Stomach (tissue), 9 donors: ENCODE measurements around the gene TMEM255B. TPM values are rescaled to one million over a fixed set of nuclear protein-coding genes. Genes with fewer than 3 reads are reported as not detected.

Experiments
- DNase-seq, 2 donors: peaks; one replicate each; pipeline versions ENCODE4 v3.0.0 to v3.0.0-alpha.2; 2013 to 2019
- H3K27ac ChIP-seq, 5 donors: fragments of 200-600 bp in 4 of 5; sonication (generic) in 4 of 5; one replicate each; pipeline ENCODE4 v1.5.1; 2013 to 2019; ENCODE audit warnings: mild to moderate bottlenecking in 1 of 5, moderate library complexity in 1 of 5
- H3K27me3 ChIP-seq, 3 donors: fragments of 200-600 bp; sonication (generic); one replicate each; pipeline ENCODE4 v1.5.1; 2017 to 2019; ENCODE audit warnings: mixed run types in 1 of 3
- H3K36me3 ChIP-seq, 4 donors: fragments of 200-600 bp; sonication (generic); 1 replicate in 3 of 4; 2 replicates in 1 of 4; pipeline ENCODE4 v1.5.1; 2016 to 2019
- H3K4me1 ChIP-seq, 4 donors: fragments of 200-600 bp; sonication (generic); one replicate each; pipeline ENCODE4 v1.5.1; 2016 to 2019
- H3K4me3 ChIP-seq, 4 donors: fragments of 200-600 bp; sonication (generic) in 3 of 4; one replicate each; pipeline ENCODE4 v1.5.1; 2016 to 2019; ENCODE audit warnings: mild to moderate bottlenecking in 1 of 4
- H3K9me3 ChIP-seq, 4 donors: fragments of 200-600 bp; sonication (generic); one replicate each; pipeline ENCODE4 v1.5.1; 2016 to 2019
- CTCF ChIP-seq, 7 experiments: fragments of 450-650 bp in 4 of 7; fragments of 200-600 bp in 3 of 7; sonication (generic) in 3 of 7; IDR thresholded peaks; one replicate each; pipeline ENCODE4 v1.5.1; 2016 to 2019; ENCODE audit warnings: antibody characterized with exemption in 7 of 7, control low read depth in 2 of 7, mild to moderate bottlenecking in 1 of 7
- EP300 ChIP-seq: sonication (generic); formaldehyde crosslinking; IDR thresholded peaks from one replicate; pipeline ENCODE4 v1.6.1; 2017; ENCODE audit warnings: antibody characterized with exemption
- POLR2A ChIP-seq, 4 donors: fragments of 450-650 bp; IDR thresholded peaks; one replicate each; pipeline ENCODE4 v1.6.1; 2016; ENCODE audit warnings: antibody characterized with exemption in 4 of 4, control low read depth in 2 of 4, mild to moderate bottlenecking in 1 of 4, moderate library complexity in 1 of 4
- POLR2AphosphoS5 ChIP-seq, 3 donors: sonication (generic); formaldehyde crosslinking; IDR thresholded peaks; one replicate each; pipeline ENCODE4 v1.6.1; 2016; ENCODE audit warnings: antibody characterized with exemption in 3 of 3
- WGBS, 5 donors: extraction: QIAGEN DNeasy Blood & Tissue Kit in 3 of 5; methylation state at CpG; one replicate each; pipeline versions ENCODE4 v1.1.5 to v1.1.7; 2013 to 2018; 5-methylcytosine and 5-hydroxymethylcytosine counted together
- intact Hi-C: fragments of 100-400 bp; cut with DNase I; formaldehyde crosslinking; loops from one replicate; pipeline ENCODE4 v1.15.1; 2023; ENCODE audit warnings: low total_unique reads
- polyA plus RNA-seq, 3 donors: library from polyadenylated mRNA; stranded (reverse); fragments of 200-250 nt; gene quantifications; one replicate each; pipeline ENCODE4 v1.2.3, GENCODE V29; 2013
- total RNA-seq, 5 donors: library from RNA; depleted of rRNA; stranded (reverse); fragments of >200 nt; gene quantifications; one replicate each; pipeline versions ENCODE4 v1.1.0 to v1.2.3, GENCODE V29; 2014 to 2016
- donor health status: healthy with polysubstance abuse.
- donor health status: Bipolar disorder and iron deficiency.
- donor health status: healthy.

Gene TMEM255B
- total and polyA plus RNA-seq, 8 donors, result 1.3 to 7.9 (median 4.6) TPM; not detected in 1

GRCh38 chr13:113812178-113813040, 53.4 kb downstream of the TMEM255B start:
- no peak for TF ChIP-seq CTCF (IDR thresholded peaks at IDR 0.05)
- TF ChIP-seq POLR2A (IDR thresholded peaks at IDR 0.05), result no peak
- TF ChIP-seq POLR2AphosphoS5 (IDR thresholded peaks at IDR 0.05), result no peak
- no peak for TF ChIP-seq EP300
- intact Hi-C loops, result loop anchor here (10.0 kb wide), 2 partner anchors 92 to 132 kb away; no protein-coding TSS in a partner anchor
- no peak overlapping the region for H3K4me3 ChIP-seq

GRCh38 chr13:113813070-113813748, 54.2 kb downstream of the TMEM255B start:
- Histone ChIP-seq H3K9me3 (peaks cover 0 to 13% (median 6%) of the 10 kb centered on the region in 4 donors), H3K4me3 (no peak overlapping the region), H3K36me3 (peaks cover 0 to 5% (median 0%) of the 10 kb centered on the region in 4 donors), H3K4me1 (peaks cover 0 to 28% (median 21%) of the 10 kb centered on the region in 4 donors), H3K27me3 (peaks cover 0 to 8% (median 0%) of the 10 kb centered on the region in 3 donors), H3K27ac (no peak overlapping the region)
- no peak for TF ChIP-seq EP300
- intact Hi-C loops, result loop anchor here (10.0 kb wide), 2 partner anchors 92 to 132 kb away; no protein-coding TSS in a partner anchor
- no peak for DNase-seq
- WGBS, 5 donors, result 83 to 92% (median 87%) methylated on average over 30 of the region's 30 CpGs

More at GRCh38 chr13:113812178-113813040, 53.4 kb downstream of the TMEM255B start:
- 86 to 90% (median 87%) methylated on average over 35 to 51 of the region's 51 CpGs for WGBS, 5 donors
- peaks cover 0 to 5% (median 0%) of the 10 kb centered on the region in 4 donors for H3K36me3 ChIP-seq
- H3K9me3 ChIP-seq, result peaks cover 0 to 19% (median 10%) of the 10 kb centered on the region in 4 donors
- H3K27me3 ChIP-seq, result peaks cover 0 to 8% (median 0%) of the 10 kb centered on the region in 3 donors
- no peak overlapping the region for H3K27ac ChIP-seq
- DNase-seq, result no peak
- H3K4me1 ChIP-seq, result peaks cover 0 to 20% (median 15%) of the 10 kb centered on the region in 4 donors

- Histone ChIP-seq H3K27me3 (peaks cover 0 to 8% (median 0%) of the 10 kb centered on the region in 3 donors), H3K9me3 (peaks cover 0 to 6% (median 1%) of the 10 kb centered on the region in 4 donors), H3K4me3 (no peak overlapping the region), H3K36me3 (peaks cover 0 to 5% (median 0%) of the 10 kb centered on the region in 4 donors), H3K27ac (no peak overlapping the region), H3K4me1 (peaks cover 0 to 31% (median 21%) of the 10 kb centered on the region in 4 donors)
- intact Hi-C loops, result loop anchor here (10.0 kb wide), 2 partner anchors 91 to 131 kb away; no protein-coding TSS in a partner anchor
- TF ChIP-seq EP300, result no peak
- no peak for TF ChIP-seq POLR2AphosphoS5 (IDR thresholded peaks at IDR 0.05)
- TF ChIP-seq POLR2A (IDR thresholded peaks at IDR 0.05), result no peak
- TF ChIP-seq CTCF (IDR thresholded peaks at IDR 0.05), result no peak
- WGBS, 5 donors, result 45 to 77% (median 74%) methylated on average over 19 to 28 of the region's 28 CpGs
- no peak for DNase-seq
Observed at GRCh38 chr13:113813749-113814434, 54.9 kb downstream of the TMEM255B start.

- 54 to 74% (median 69%) methylated on average over 7 to 11 of the region's 11 CpGs for whole genome bisulfite sequencing, 5 donors
- no peak for DNase-seq
- TF ChIP-seq POLR2AphosphoS5 (IDR thresholded peaks at IDR 0.05), result no peak
- no peak for TF ChIP-seq POLR2A (IDR thresholded peaks at IDR 0.05)
- TF ChIP-seq CTCF (IDR thresholded peaks at IDR 0.05), result no peak
- no peak for TF ChIP-seq EP300
- H3K27me3 ChIP-seq, result peaks cover 0 to 8% (median 0%) of the 10 kb centered on the region in 3 donors
- peaks cover 0 to 4% (median 0%) of the 10 kb centered on the region in 4 donors for H3K9me3 ChIP-seq
- H3K27ac ChIP-seq, result no peak overlapping the region
- peaks cover 0 to 33% (median 22%) of the 10 kb centered on the region in 4 donors for H3K4me1 ChIP-seq
- H3K36me3 ChIP-seq, result peaks cover 0 to 5% (median 0%) of the 10 kb centered on the region in 4 donors
- intact Hi-C loops, result loop anchor here (10.0 kb wide), 2 partner anchors 90 to 130 kb away; no protein-coding TSS in a partner anchor
- no peak overlapping the region for H3K4me3 ChIP-seq
Observed at GRCh38 chr13:113814435-113814821, 55.4 kb downstream of the TMEM255B start.
